GM21528 (cell line): Measurements from ENCODE around the gene CAMK2A.

Experiments
- ATAC-seq: cut with Tn5 transposase; IDR thresholded peaks from one replicate; pipeline ENCODE4 v1.9.1; 2021; ENCODE audit warnings: mild to moderate bottlenecking, moderate library complexity; ENCODE audit not compliant: unreplicated experiment, low FRiP score

CAMK2A gene

GRCh38 chr5:150302301-150303069 is 12.9 kb upstream of the CAMK2A start, which contains the start of gene ARSI:
TSS of gene ARSI (minus strand) at chr5:150302905. CDS start at chr5:150302373, 532 bp downstream.
- ATAC-seq, result no peak

- no peak for ATAC-seq
Observed at GRCh38 chr5:150301901-150302300, 12.3 kb upstream of the CAMK2A start.

GRCh38 chr5:150301170-150301505 is 11.6 kb upstream of the CAMK2A start:
- no peak for ATAC-seq

- ATAC-seq, result no peak
Observed at GRCh38 chr5:150300496-150301169, 11.1 kb upstream of the CAMK2A start.

GRCh38 chr5:150299571-150300327 is 10.2 kb upstream of the CAMK2A start:
- no peak for ATAC-seq

GRCh38 chr5:150298701-150299451 is 9.3 kb upstream of the CAMK2A start:
- no peak for ATAC-seq

GRCh38 chr5:150297934-150298595 is 8.5 kb upstream of the CAMK2A start:
- no peak for ATAC-seq

GRCh38 chr5:150297236-150297890 is 7.8 kb upstream of the CAMK2A start:
- no peak for ATAC-seq

- no peak for ATAC-seq
Observed at GRCh38 chr5:150296496-150296895, 6.9 kb upstream of the CAMK2A start.

GRCh38 chr5:150295741-150296486 is 6.3 kb upstream of the CAMK2A start:
- no peak for ATAC-seq

- ATAC-seq, result no peak
Observed at GRCh38 chr5:150295172-150295634, 5.6 kb upstream of the CAMK2A start.

GRCh38 chr5:150294551-150295071 is 5.0 kb upstream of the CAMK2A start:
- ATAC-seq, result no peak

GRCh38 chr5:150293091-150293941 is 3.7 kb upstream of the CAMK2A start:
- ATAC-seq, result no peak

- ATAC-seq, result no peak
Observed at GRCh38 chr5:150291388-150292385, 2.1 kb upstream of the CAMK2A start.

- ATAC-seq, result no peak
Observed at GRCh38 chr5:150288791-150289190, 782 bp downstream of the CAMK2A start.

GRCh38 chr5:150288361-150288760 is 1.2 kb downstream of the CAMK2A start:
- ATAC-seq, result no peak
